Right renal pelvis (tissue), 4 donors: ENCODE results near the gene CPLX4. TPM values are rescaled to one million over a fixed set of nuclear protein-coding genes. Genes with fewer than 3 reads are reported as not detected.
"Not testable (repeated sequence)": the region's sequence is repeated elsewhere in the genome, so short reads cannot be mapped to it uniquely, and the experiment has no call there.

ENCODE experiments used
- DNase-seq, 4 donors: peaks; one replicate each; pipeline ENCODE4 v3.0.0-alpha.2; 2013; ENCODE audit warnings: low read depth in 4 of 4, low spot score in 3 of 4, missing footprints in 1 of 4
- polyA plus RNA-seq, 4 donors: library from polyadenylated mRNA; unstranded; fragments of 120-200 nt; gene quantifications; one replicate each; pipeline ENCODE4 v1.2.1, GENCODE V29; 2013; ENCODE audit not compliant: insufficient read length in 4 of 4

CPLX4 gene
- polyA plus RNA-seq, 4 donors = 0.08 to 0.20 (median 0.12) TPM

DNA sequence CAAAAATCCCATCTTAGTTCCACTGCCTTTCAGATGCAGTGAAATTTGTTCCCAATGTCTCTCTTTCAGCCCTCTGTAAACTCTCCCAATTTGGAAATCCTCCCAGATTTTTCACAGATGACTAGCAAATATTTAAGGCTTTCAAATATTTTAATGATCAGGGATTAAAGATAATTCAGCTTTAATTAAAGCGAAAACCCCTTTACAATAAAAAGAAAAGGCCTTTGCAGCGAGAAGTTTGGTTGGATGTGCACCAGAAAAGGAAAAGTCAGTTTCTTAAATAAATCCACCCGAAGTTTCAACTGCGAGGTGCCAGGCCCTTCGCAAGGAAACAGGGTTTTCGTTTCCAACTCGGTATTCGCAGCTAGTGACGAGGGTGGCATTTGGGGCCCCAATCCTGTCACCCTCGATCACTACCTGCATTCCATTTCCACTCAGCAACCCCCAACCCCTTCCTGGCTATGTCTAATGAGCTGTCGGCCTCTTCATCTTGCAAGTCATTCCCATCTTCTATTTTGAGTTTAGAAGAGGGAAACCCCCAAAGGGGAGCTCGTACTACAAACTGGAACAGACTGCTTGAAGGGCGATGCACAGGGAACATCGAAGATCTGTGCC, 46.7 kb downstream of the CPLX4 start:
- DNase-seq = no peak

DNA sequence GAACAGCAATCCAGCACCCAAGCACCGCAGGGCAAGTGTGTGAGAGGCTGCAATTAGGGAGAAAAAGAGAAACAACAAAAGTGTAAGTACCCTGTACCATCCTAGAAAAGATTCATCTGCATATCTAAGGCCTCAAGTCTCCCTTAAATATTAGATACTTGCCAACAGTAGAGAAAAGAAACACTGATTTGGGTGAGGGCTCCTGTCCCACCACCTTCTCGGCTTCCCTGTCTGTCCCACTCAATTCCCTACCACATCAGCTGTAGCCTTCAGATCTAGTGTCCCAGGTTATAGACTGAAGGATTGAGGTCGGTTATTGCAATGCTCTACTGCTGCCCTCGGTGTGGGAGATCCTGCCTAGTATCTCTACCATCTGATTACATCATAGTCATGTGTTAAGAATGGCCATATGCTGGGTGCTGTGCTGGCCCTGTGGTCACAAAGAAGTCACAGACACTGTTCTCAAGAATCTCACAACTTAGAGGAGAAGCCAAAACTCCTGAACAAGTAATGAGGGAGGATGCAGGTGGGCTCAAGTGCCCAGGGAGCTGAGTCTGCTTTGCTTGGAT, 47.7 kb downstream of the CPLX4 start:
- DNase-seq = no peak

DNA sequence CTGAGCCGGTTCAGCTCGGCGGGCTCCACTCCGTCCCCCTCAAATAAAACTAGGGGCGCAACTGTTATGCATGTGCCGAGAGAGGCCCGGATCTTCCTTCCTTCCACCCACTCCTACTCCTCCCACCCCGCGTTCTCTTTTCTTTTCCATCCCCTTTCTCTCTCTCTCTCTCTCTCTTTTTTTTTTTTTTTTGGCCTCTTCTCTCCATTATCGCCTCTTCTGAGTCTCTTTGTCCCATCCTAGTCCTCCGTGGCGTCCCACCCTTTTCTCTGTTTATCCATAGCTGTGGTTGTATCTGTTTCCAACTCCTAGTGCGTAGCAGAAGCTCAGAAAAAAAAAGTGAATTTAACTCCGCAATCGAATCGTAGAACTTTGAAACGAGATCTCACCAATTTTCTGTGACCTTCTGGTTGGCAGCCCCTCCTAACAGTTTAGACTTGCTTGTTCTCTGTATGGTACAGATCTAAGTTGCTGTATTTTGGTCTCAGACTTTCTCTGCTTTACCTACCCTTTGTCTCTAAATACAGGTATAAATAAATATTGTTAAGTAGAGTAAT, 48.8 kb downstream of the CPLX4 start:
- no peak for DNase-seq

DNA sequence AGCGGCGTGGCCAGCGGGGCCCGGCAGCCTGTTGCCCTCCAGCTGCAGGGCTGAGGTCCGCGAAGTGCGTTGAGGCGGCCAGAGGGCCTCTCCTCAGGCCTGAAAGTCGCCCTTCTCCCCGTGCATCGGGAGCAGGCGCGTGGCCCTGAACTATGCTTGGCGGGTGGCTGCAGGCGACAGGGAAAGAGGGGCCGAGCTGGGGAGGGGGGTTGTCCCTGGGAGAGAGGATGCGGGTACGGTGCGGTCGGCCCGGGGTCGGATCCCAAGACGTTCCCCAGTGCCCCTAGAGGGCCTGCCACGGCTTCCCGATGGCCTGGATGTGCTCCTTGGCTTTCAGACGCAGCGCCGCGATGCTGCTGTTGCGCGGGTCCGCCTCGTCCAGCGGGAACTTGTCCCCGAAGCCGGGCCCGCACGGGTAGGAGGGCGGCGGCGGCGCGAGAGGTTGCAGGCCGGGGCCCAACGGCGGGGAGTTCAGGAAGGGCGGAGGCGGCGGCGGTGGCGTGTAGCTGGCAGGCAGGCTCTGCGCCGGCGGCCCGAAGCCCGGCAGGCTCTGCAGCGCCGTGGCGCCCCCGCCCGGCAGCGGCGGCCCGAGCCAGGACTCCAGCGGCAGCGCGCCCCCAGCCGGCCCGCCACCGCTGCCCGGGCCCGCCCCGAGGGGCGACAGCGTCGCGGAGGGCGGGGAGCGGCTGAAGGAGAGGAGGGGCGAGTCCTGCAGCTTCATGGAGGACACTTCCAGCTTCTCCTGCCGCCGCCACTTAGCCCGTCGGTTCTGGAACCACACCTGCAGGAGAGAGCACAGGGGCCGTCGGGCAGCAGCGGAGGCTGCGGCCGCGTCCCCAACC, 49.5 kb downstream of the CPLX4 start:
- peak in 1 of 4 donors; percentile 25 for DNase-seq

DNA sequence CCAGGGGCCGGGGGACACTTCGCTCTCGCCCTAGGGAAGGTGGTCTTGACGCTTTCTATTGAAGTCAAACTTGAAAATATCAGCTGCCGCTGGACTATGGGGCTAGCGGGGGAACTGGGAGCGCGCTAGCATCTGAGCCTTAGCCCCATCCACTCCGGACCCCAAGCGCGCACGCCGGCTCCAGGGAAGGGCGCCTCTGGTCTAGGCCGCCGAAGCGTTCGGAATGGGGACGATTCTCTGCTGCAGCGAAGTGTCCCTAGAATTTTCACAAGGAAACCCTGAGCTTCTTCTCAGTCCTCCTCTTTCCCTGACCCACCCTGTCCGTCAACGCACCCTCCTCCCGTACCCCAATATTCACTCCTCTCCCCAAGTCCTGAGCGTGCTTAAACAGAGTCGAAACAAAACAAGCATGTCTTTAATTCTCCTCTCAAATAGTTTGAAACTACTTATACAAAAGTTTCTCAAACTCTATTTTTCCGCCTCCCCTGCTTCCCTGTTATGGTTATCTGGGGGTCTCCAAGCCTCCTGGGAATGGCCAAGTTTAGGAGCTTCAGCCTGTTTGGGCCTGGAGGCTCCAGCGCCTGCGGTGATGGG, 50.2 kb downstream of the CPLX4 start:
- no peak for DNase-seq

DNA sequence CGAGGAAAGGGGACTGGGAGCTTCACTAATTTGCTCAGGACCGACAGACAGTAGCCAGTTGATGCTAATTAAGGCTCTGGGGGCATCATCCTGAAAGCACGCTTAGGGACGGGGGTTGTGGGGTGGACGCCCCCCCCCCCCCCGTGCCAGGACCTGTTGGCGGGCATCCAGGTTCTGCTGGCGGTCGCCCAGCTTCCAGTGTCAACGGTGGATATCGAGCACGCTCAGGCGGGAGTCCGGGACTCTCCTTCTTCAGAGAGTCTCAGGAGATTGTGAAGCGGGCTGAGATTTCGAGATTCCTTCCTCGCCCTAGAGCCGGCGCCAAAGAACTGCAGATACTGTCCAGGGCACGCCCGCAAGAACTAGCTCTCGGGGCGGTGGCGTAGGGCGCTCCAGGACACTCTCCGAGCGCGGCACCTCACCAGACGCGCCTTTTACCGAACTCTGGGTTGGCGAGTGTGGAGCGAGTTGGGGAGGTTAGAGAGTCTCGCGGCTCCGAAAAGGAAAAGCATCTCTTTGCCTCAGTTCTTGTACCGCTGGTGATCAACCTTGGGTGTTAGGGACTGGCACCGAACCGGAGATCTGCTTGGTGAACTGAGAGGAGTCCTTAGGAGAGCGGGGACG, 50.8 kb downstream of the CPLX4 start:
- no peak for DNase-seq

DNA sequence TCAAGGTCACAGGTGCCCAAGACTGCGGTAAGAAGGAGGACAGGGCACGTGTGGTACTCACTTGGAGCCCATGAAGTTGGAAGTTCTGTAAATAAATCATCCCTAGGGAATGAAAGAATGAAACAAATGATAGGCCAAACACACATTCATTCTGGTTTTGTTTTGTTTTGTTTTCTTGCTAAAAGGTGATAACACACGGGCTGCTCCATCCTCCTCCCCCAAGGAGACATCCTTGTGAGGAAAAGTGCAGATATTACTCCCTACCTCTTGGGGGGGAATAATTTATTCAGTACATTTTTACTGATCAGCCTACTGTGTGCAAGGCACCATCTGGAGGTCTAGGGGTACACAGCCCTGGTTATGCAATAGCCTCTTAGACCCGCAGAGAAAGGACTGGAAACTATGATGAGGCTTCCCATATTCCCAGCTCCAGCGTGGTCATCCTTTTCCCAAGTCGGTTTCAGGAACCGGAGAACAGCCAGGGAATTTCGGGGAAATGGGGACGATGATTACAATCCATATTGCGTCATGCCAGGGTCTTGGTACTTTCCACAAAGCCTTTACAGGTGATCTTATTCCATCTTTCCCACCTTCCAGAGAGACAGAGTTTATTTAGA, 51.5 kb downstream of the CPLX4 start:
- no peak for DNase-seq

DNA sequence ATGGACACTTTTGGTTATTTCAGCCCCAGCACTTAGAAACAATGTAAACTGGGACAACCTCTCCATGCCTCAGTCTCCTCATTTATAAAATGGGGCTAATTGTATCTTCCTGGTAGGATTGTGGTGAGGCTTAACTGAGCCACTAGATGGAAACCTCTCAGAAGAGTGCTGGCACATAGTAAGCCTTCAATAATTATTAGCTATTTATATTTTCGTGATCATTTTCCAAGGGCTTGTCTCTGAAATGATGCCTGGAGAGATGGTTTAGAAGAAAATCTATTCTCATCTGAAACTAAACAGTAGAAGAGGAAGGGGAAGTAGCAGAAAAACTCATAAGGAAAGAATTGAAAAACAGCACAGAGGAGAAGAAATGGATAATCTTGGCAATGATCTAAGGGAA, 52.0 kb downstream of the CPLX4 start:
- no peak for DNase-seq

DNA sequence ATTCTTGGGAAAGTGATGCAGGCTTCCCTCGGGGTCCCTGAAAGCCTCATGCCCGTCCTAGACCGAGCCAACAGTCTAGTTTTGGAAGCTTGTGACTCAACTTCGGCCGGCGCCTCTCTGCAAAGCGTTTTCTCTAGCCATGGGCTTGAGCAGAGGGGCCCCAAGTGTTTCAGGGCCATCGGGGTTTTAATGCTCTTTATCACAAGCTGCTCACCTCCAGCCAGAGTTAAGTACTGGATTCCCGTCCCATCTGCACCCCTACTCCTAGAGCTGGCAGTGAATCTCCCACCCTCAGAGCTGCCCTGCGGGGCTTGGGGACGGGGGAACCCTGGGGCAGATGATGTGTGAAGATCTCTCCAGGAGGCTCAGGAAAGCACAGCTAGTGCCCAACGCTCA, 52.5 kb downstream of the CPLX4 start:
- DNase-seq = no peak

DNA sequence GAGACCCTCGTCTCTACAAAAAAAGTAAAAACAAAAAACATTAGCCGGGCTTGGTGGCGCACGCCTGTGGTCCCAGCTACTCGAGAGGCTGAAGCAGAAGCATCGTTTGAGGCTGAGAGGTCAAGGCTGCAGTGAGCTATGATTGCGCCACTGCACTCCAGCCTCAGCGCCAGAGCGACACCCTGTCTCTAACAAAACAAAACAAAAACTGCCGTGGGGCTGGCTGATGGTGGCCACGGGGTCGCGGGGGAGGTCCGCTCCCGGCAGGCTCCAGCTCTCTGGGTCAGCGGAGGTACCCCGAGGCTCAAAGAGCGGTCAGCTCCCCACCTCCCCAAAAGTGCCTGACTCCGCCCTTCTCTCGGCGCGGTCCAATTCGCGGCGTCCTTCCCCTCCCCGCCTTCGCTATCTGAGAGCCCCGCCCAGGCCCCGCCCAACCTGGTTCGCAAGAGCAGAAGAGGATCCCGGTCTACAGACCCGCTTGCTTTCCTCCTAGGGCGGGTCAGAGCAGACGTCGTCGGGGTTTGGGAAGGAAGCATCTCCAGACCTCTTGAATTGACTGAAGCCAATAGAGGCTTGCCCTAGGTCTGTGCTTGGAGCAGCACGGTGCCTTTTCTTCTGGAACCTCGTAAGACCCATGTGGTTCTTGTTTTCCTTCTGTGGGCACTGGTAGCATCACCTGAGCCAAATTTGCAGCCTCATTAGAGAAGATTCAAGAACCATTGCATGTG, 53.0 kb downstream of the CPLX4 start:
- no peak for DNase-seq

DNA sequence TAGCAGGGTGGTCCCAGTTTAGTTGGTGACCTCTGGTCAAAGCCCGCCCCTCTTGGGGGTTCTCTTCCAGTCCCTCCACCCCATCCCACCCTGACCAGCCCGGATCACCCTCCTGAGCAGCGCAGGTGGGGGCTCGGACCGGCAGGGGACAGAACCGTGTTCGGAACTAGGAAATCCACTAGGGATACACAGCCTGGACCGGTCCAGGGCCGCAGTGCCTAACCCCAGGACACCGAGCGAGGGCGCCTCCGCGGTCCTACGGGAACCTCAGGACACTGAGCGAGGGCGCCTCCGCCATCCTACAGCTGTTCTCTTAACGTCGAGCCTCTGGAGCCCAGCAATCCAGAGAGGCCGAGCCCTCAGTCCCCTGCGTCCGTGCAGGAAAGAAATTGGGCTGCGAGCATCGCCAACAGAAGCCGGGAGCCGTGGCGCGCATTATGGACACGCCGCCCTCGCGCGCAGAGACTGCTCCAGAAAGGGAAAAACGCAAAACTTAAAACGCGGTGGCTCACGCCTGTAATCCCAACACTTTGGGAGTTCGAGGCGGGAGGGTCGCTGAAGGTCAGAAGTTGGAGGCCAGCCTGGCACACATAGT, 53.7 kb downstream of the CPLX4 start:
- DNase-seq = no peak

DNA sequence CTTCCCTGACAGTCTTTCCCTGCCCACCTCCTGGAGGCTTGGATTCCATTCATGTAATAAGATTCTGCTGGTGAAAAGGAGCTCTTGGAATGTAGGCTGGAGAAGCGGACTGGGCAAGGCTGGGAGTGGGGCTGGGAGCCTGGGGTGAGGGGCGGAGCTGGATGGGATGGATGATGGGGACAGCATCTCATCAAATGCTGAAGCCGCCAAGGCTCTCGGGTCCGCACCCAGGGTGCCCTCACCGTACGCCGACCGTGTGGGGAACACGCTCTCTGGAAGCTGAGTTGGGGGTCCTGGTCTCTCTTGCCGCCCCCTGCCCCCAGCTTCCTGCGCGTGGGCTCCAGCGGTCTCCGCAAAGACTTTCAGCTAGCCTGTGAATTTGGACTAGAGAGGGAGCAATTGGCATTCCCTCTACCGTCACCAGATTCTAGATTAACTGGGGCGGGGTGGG, 54.3 kb downstream of the CPLX4 start:
- DNase-seq = no peak

DNA sequence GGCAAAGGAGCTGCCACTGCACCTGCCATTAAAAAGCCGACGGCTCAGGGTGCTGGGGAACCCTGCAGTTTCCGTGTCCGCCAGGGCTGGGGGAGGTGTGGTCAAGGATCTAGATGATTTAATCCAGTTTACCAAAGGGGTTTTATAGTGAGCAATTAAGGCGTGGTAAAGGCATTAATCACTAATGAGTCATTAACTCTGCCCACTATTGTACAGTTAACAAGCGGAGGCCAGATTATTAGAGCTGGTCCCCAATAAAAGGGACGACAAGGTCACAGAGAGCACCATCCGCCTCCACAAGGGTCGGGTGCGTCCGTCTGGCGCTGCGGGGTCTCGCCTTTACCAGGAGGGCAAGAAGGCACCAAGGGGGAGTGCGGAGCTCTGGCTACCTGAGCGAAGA, 54.8 kb downstream of the CPLX4 start:
- DNase-seq = no peak

DNA sequence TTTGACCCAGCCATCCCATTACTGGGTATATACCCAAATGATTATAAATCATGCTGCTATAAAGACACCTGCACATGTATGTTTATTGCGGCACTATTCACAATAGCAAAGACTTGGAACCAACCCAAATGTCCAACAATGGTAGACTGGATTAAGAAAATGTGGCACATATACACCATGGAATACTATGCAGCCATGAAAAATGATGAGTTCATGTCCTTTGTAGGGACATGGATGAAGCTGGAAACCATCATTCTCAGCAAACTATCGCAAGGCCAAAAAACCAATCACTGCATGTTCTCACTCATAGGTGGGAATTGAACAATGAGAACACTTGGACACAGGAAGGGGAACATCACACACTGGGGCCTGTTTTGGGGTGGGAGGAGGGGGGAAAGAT, 56.2 kb downstream of the CPLX4 start:
- DNase-seq = not testable (repeated sequence)

DNA sequence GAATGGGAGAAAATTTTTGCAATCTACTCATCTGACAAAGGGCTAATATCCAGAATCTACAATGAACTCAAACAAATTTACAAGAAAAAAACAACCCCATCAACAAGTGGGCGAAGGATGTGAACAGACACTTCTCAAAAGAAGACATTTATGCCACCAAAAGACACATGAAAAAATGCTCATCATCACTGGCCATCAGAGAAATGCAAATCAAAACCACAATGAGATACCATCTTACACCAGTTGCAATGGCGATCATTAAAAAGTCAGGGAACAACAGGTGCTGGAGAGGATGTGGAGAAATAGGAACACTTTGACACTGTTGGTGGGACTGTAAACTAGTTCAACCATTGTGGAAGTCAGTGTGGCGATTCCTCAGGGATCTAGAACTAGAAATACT, 56.6 kb downstream of the CPLX4 start:
- DNase-seq = not testable (repeated sequence)

DNA sequence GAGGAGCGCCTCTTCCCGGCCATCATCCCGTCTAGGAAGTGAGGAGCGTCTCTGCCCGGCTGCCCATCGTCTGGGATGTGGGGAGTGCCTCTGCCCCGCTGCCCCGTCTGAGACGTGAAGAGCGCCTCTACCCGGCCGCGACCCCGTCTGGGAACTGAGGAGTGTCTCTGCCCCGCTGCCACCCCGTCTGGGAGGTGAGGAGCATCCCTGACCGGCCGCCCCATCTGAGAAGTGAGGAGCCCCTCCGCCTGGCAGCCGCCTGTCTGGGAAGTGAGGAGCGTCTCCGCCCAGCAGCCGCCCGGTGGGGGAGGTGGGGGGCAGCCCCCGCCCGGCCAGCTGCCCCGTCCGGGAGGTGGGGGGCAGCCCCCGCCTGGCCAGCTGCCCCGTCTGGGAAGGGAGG, 63.0 kb downstream of the CPLX4 start:
- not testable (repeated sequence) for DNase-seq

DNA sequence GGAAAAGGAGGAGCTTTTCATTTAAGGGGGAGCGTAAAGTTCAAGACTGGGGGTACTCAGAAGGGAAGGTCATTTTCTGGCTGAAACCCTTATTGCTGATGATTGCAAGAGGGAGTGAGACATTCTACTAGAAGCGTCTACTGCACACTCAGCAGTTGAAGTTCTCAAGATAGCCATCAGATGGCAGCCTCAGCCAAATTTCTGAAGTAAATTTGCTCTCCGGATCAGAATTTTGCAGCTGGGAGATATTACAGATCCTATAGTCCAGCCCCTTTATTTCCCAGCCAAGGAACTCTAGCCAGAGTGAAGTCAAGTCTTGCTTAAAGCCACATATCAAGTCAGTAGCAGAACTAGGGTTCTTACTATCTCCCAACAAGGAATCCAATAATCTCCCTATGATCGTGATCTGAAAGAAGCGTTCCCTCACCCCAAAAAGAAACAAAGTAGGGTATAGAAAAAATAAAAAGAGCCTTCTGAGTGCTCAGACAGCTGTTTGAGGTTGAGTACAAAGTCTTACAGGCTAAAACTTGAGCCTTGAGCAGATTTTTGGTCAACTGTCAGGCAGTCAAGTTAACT, 69.2 kb downstream of the CPLX4 start:
- peak; percentile 67 to 73 (median 71) for DNase-seq

DNA sequence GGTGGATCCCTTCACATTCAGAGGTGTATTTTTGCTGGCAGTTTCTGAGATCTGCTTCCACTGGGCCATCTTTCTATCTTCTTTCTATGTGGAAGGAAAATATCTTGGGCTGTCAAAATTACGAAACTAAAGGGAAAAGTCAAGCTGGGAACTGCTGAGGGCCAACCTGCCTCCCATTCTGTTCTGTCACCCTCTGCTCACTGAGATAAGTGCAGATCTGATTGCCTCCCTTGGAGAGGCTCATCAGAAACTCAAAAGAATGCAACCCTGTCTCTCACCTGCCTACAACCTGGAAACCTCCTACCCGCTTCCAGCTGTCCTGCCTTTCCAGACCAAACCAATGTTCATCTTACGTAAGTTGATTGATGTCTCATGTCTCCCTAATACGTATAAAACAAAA, 71.7 kb downstream of the CPLX4 start:
- no peak for DNase-seq
